Activated CD4-positive, alpha-beta T cell treated with anti-CD3 and anti-CD28 coated beads, Interleukin-2, amount 50 U/mL, for 4 hours (primary cell): ENCODE data around the gene GNG8.
"Not testable (repeated sequence)": the region's sequence is repeated elsewhere in the genome, so short reads cannot be mapped to it uniquely, and the experiment has no call there.

ENCODE experiments used
- DNase-seq, 2 experiments: peaks; one replicate each; pipeline ENCODE4 v3.0.0-alpha.2; 2020

Gene GNG8

GRCh38 chr19:46644720-46645119 lies 8.7 kb upstream of the GNG8 start:
- no peak for DNase-seq

GRCh38 chr19:46640656-46641055 lies 4.7 kb upstream of the GNG8 start:
- DNase-seq, result no peak

GRCh38 chr19:46639358-46640182 lies 3.6 kb upstream of the GNG8 start:
- DNase-seq, result no peak

- DNase-seq, result no peak
Measured at GRCh38 chr19:46637224-46637623, 1.2 kb upstream of the GNG8 start.

GRCh38 chr19:46634656-46635218 lies 1.3 kb downstream of the GNG8 start:
- DNase-seq, result no peak

- DNase-seq, result peak; percentile 96 to 97
Measured at GRCh38 chr19:46634045-46634655, 1.9 kb downstream of the GNG8 start.

- no peak for DNase-seq
Measured at GRCh38 chr19:46633130-46633529, 2.9 kb downstream of the GNG8 start.

GRCh38 chr19:46631481-46631880 lies 4.5 kb downstream of the GNG8 start:
- no peak for DNase-seq

GRCh38 chr19:46630586-46631205 lies 5.3 kb downstream of the GNG8 start:
- no peak for DNase-seq

GRCh38 chr19:46629546-46630025 lies 6.4 kb downstream of the GNG8 start:
- no peak for DNase-seq

- not testable (repeated sequence) for DNase-seq
Measured at GRCh38 chr19:46628970-46629369, 7.0 kb downstream of the GNG8 start.

- no peak for DNase-seq
Measured at GRCh38 chr19:46626446-46626845, 9.6 kb downstream of the GNG8 start.

GRCh38 chr19:46625731-46626130 lies 10.3 kb downstream of the GNG8 start:
- DNase-seq, result no peak

- DNase-seq, result no peak
Measured at GRCh38 chr19:46624958-46625661, 10.9 kb downstream of the GNG8 start, which contains the start of gene PTGIR. Gene PTGIR (minus strand): TSS chr19:46625089. CDS start chr19:46624225, 864 bp downstream.

GRCh38 chr19:46623915-46624502 lies 12.0 kb downstream of the GNG8 start:
- no peak for DNase-seq

GRCh38 chr19:46622118-46622446 lies 13.9 kb downstream of the GNG8 start:
- DNase-seq, result no peak

GRCh38 chr19:46621191-46622117 lies 14.5 kb downstream of the GNG8 start:
- DNase-seq, result no peak

- no peak for DNase-seq
Measured at GRCh38 chr19:46620716-46621115, 15.3 kb downstream of the GNG8 start.

GRCh38 chr19:46620267-46620666 lies 15.7 kb downstream of the GNG8 start:
- no peak for DNase-seq

GRCh38 chr19:46618670-46619231 lies 17.3 kb downstream of the GNG8 start:
- no peak for DNase-seq

GRCh38 chr19:46617601-46618000 lies 18.4 kb downstream of the GNG8 start:
- no peak for DNase-seq
